Epithelial cell of esophagus (primary cell): ENCODE measurements around the gene NFKB2.
A peak's percentile ranks its signal among the peaks of the same experiment; 100 is the strongest.

Experiments used
- DNase-seq: peaks from one replicate; pipeline ENCODE4 v3.0.0; 2010; ENCODE audit warnings: low read depth
- H3K4me3 ChIP-seq: 2 replicates; pipeline ENCODE4 v1.5.1; 2011; ENCODE audit warnings: mild to moderate bottlenecking, low read length, control low read depth
- TF ChIP-seq, protein P1 (sequence below): IDR thresholded peaks from 2 replicates; pipeline ENCODE4 v1.5.1; 2011; ENCODE audit warnings: low read depth, mild to moderate bottlenecking, low read length, control low read depth, inconsistent platforms; ENCODE audit not compliant: insufficient read depth; ENCODE audit errors: missing control alignments

NFKB2 gene

GRCh38 chr10:102413053-102413705 is 17.7 kb downstream of the NFKB2 start:
- DNase-seq, result no peak
- TF ChIP-seq, protein P1, sequence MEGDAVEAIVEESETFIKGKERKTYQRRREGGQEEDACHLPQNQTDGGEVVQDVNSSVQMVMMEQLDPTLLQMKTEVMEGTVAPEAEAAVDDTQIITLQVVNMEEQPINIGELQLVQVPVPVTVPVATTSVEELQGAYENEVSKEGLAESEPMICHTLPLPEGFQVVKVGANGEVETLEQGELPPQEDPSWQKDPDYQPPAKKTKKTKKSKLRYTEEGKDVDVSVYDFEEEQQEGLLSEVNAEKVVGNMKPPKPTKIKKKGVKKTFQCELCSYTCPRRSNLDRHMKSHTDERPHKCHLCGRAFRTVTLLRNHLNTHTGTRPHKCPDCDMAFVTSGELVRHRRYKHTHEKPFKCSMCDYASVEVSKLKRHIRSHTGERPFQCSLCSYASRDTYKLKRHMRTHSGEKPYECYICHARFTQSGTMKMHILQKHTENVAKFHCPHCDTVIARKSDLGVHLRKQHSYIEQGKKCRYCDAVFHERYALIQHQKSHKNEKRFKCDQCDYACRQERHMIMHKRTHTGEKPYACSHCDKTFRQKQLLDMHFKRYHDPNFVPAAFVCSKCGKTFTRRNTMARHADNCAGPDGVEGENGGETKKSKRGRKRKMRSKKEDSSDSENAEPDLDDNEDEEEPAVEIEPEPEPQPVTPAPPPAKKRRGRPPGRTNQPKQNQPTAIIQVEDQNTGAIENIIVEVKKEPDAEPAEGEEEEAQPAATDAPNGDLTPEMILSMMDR, result no peak

GRCh38 chr10:102413806-102414561 is 18.5 kb downstream of the NFKB2 start:
- H3K4me3 ChIP-seq, result no peak overlapping the region
- no peak for DNase-seq
- TF ChIP-seq, protein P1, result no peak

More at GRCh38 chr10:102413053-102413705, 17.7 kb downstream of the NFKB2 start:
- no peak overlapping the region for H3K4me3 ChIP-seq

GRCh38 chr10:102414749-102415148 is 19.2 kb downstream of the NFKB2 start:
- TF ChIP-seq, protein P1, result no peak
- DNase-seq, result no peak
- H3K4me3 ChIP-seq, result no peak overlapping the region

GRCh38 chr10:102416283-102416682 is 20.8 kb downstream of the NFKB2 start:
- TF ChIP-seq, protein P1, result no peak
- no peak for DNase-seq

DNA sequence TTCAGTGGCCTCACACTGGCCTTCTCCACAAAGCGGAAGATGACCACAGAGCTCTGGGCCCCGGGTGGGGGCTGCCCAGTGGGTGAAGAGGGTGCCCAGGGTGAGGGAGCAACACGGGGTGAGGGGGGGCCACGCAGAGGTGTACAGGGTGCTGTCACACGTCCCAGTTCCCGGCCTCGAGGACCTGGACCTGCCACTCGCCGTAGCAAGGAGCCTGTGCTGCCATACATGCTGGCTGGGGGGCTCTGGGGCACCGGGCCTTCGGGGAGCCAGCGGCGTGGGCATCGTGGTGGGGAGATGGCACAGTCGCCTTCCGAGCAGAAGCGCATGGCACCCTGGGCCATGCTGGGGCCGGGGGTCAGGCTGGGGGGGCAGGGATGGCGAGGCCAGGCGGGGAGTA is 21.2 kb downstream of the NFKB2 start:
- H3K4me3 ChIP-seq, result no peak overlapping the region
- DNase-seq, result no peak
- TF ChIP-seq, protein P1, result no peak

More at GRCh38 chr10:102416283-102416682, 20.8 kb downstream of the NFKB2 start:
- no peak overlapping the region for H3K4me3 ChIP-seq

DNA sequence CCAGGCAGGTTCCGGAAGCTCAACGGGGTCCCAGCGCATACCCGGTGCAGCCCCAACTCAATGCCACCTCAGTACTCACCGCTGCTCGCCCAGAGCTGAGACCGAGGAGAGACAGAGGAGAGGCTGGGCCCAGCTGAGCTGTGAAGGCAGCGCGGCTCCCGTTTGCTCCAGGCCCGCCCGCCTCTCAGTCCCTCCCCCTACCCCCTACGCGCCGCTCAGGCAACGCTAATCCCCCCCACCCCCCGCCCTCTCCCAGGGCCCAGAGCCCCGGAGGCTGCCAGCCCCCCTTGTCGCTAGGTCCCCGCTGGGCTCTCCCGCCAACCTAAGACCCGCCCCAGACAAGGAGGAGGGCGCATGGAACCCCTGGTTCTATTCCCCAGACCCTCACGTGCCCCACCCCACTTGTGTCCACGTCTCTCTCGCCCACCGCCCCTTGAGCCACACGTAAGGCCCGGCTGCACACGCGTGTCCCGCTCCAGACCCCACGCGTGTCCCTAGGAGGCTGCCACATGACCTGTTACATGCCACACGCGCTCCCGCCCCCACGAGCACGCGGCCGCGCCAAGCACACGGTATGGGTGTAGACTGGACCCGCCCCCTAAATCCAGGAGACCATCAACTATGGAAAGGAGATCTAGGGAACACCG is 23.2 kb downstream of the NFKB2 start, which contains the start of gene PSD:
Gene PSD, minus strand, starts transcription at position 164 of the 647 bp plus-strand sequence. CDS start 1,747 bp downstream, outside the sequence.
- no peak for DNase-seq
- peak within 1 kb of the TSS; percentile 89 for H3K4me3 ChIP-seq
- TF ChIP-seq, protein P1, result no peak
